ENCODE data around the gene HSD17B7. TPM values are rescaled to one million over a fixed set of nuclear protein-coding genes. Genes with fewer than 3 reads are reported as not detected.

The HSD17B7 gene
- total RNA-seq, 2 donors from 2014 or later, result 17.4 to 32.0 TPM

- intact Hi-C loops (cut with DNase I, micrococcal nuclease), result no loop called here
- peak; percentile 42 to 82 for DNase-seq
- peak; percentile 34 for ATAC-seq
These were observed 57.4 kb downstream of the HSD17B7 start for GRCh38 chr1:162847839-162848453.

- DNase-seq (no peak), ATAC-seq (no peak)
- intact Hi-C loops (cut with DNase I, micrococcal nuclease), result no loop called here
These were observed 59.2 kb downstream of the HSD17B7 start for GRCh38 chr1:162849711-162850110.

GRCh38 chr1:162851341-162851740, 60.8 kb downstream of the HSD17B7 start:
- ATAC-seq (no peak), DNase-seq (no peak)
- intact Hi-C loops (cut with DNase I, micrococcal nuclease), result no loop called here

- DNase-seq, result peak; percentile 49 to 71
- intact Hi-C loops (cut with DNase I, micrococcal nuclease), result no loop called here
- ATAC-seq, result peak; percentile 83
These were observed 63.9 kb downstream of the HSD17B7 start for GRCh38 chr1:162854245-162854882.

- DNase-seq, result no peak
- no peak for ATAC-seq
- intact Hi-C loops (cut with DNase I, micrococcal nuclease), result no loop called here
These were observed 65.1 kb downstream of the HSD17B7 start for GRCh38 chr1:162855461-162856150.

GRCh38 chr1:162856260-162856659, 65.8 kb downstream of the HSD17B7 start:
- DNase-seq (no peak), ATAC-seq (no peak)
- intact Hi-C loops (cut with DNase I, micrococcal nuclease), result no loop called here

- intact Hi-C loops (cut with DNase I, micrococcal nuclease), result no loop called here
- DNase-seq (no peak), ATAC-seq (no peak)
These were observed 67.3 kb downstream of the HSD17B7 start for GRCh38 chr1:162857850-162858249.

- ATAC-seq, result no peak
- intact Hi-C loops (cut with DNase I, micrococcal nuclease), result no loop called here
- DNase-seq, result no peak
These were observed 68.7 kb downstream of the HSD17B7 start for GRCh38 chr1:162859191-162859590.

- intact Hi-C loops (cut with DNase I, micrococcal nuclease), result no loop called here
- DNase-seq (no peak), ATAC-seq (no peak)
These were observed 70.6 kb downstream of the HSD17B7 start, which contains the start of gene CCDC190 for GRCh38 chr1:162861101-162861500. Gene CCDC190 (minus strand): TSS chr1:162861175. CDS start chr1:162859646, 1,529 bp downstream.

GRCh38 chr1:162861625-162862024, 71.1 kb downstream of the HSD17B7 start:
- intact Hi-C loops (cut with DNase I, micrococcal nuclease), result no loop called here

More at GRCh38 chr1:162861625-162862024, 71.1 kb downstream of the HSD17B7 start:
- ATAC-seq (no peak), DNase-seq (no peak)

Other genes starting within 250 kb of the HSD17B7 start
- gene UAP1, start 229.0 kb upstream of the HSD17B7 start, total RNA-seq, result 100 to 1,000 TPM; 117 to 132 TPM
- gene DDR2, start 158.2 kb upstream of the HSD17B7 start, total RNA-seq, result 10 to 100 TPM; 18.7 to 36.9 TPM
- gene CCDC190, start 70.5 kb downstream of the HSD17B7 start, total RNA-seq, result not detected

Measured in left colon (tissue), 2 donors.